ENCODE measurements around the gene TOMM40L.
A peak's percentile ranks its signal among the peaks of the same experiment; 100 is the strongest.

TOMM40L gene

GRCh38 chr1:161195171-161195570, 30.7 kb upstream of the TOMM40L start:
- Histone ChIP-seq H3K4me3 (no peak overlapping the region), H3K9me3 (replicated peaks in 1 of 11) (no peaks in the 10 kb centered on the region), H4K20me1 (no peaks in the 10 kb centered on the region), H3K4me2 (peak overlapping the region; percentile 10 to 94 (median 45); a peak in 21 of 22 replicates), H3K4me1 (peaks cover 59 to 100% (median 85%) of the 10 kb centered on the region in 10 experiments), H3K27ac (peak overlapping the region in 5 of 11 experiments; percentile 6 to 30 (median 26); a peak in 4 of 22 replicates), H3K36me3 (no peaks in the 10 kb centered on the region), H3K9ac (peak overlapping the region in 3 of 11 experiments; percentile 3 to 32 (median 14); a peak in 3 of 22 replicates), H3K27me3 (no peaks in the 10 kb centered on the region)
- no peak for TF ChIP-seq Cebpa-rat (IDR thresholded peaks at IDR 0.05)

GRCh38 chr1:161196111-161196510, 29.7 kb upstream of the TOMM40L start:
- Histone ChIP-seq H3K4me2 (peak overlapping the region; percentile 44 to 94 (median 78); a peak in 19 of 22 replicates), H3K4me3 (no peak overlapping the region), H3K36me3 (no peaks in the 10 kb centered on the region), H3K9me3 (replicated peaks in 1 of 11) (no peaks in the 10 kb centered on the region), H4K20me1 (no peaks in the 10 kb centered on the region), H3K27me3 (no peaks in the 10 kb centered on the region), H3K4me1 (peaks cover 68 to 100% (median 88%) of the 10 kb centered on the region in 10 experiments), H3K9ac (no peak overlapping the region), H3K27ac (peak overlapping the region in 3 of 11 experiments; percentile 49 to 71 (median 50); a peak in 4 of 22 replicates)
- no peak for TF ChIP-seq Cebpa-rat (IDR thresholded peaks at IDR 0.05)

GRCh38 chr1:161196521-161197451, 29.1 kb upstream of the TOMM40L start:
- no peaks in the 10 kb centered on the region for H3K27me3 ChIP-seq
- H3K27ac ChIP-seq: peak overlapping the region in 10 of 11 experiments; percentile 16 to 71 (median 48); a peak in 21 of 22 replicates
- peaks cover 75 to 100% (median 93%) of the 10 kb centered on the region in 10 experiments for H3K4me1 ChIP-seq
- H3K9ac ChIP-seq: peak overlapping the region in 10 of 11 experiments; percentile 15 to 61 (median 34); a peak in 12 of 22 replicates
- H3K36me3 ChIP-seq: no peaks in the 10 kb centered on the region
- H3K4me3 ChIP-seq: no peak overlapping the region
- no peaks in the 10 kb centered on the region for H3K9me3 ChIP-seq (replicated peaks in 1 of 11)
- H3K4me2 ChIP-seq: peak overlapping the region; percentile 44 to 94 (median 78)
- TF ChIP-seq Cebpa-rat (IDR thresholded peaks at IDR 0.05): no peak
- no peaks in the 10 kb centered on the region for H4K20me1 ChIP-seq

GRCh38 chr1:161197560-161198193, 28.2 kb upstream of the TOMM40L start:
- H3K4me1 ChIP-seq: peaks cover 75 to 94% (median 92%) of the 10 kb centered on the region in 10 experiments
- no peaks in the 10 kb centered on the region for H3K36me3 ChIP-seq
- no peaks in the 10 kb centered on the region for H3K9me3 ChIP-seq (replicated peaks in 1 of 11)
- H3K4me2 ChIP-seq: peak overlapping the region; percentile 44 to 94 (median 78)
- H3K4me3 ChIP-seq: no peak overlapping the region
- no peaks in the 10 kb centered on the region for H3K27me3 ChIP-seq
- peak overlapping the region in 7 of 11 experiments; percentile 15 to 61 (median 34); a peak in 6 of 22 replicates for H3K9ac ChIP-seq
- TF ChIP-seq Cebpa-rat (IDR thresholded peaks at IDR 0.05): no peak
- H4K20me1 ChIP-seq: no peaks in the 10 kb centered on the region
- H3K27ac ChIP-seq: peak overlapping the region in 7 of 11 experiments; percentile 16 to 71 (median 49); a peak in 11 of 22 replicates

- Histone ChIP-seq H3K36me3 (peaks cover 0 to 3% (median 2%) of the 10 kb centered on the region in 11 experiments; a peak in 13 of 22 replicates), H3K4me1 (peaks cover 75 to 94% (median 92%) of the 10 kb centered on the region in 10 experiments), H3K27me3 (no peaks in the 10 kb centered on the region), H3K9me3 (replicated peaks in 1 of 11) (no peaks in the 10 kb centered on the region), H4K20me1 (no peaks in the 10 kb centered on the region), H3K27ac (peak overlapping the region in 1 of 11 experiments; percentile 4; a peak in 1 of 22 replicates), H3K4me3 (no peak overlapping the region), H3K4me2 (peak overlapping the region; percentile 16 to 94 (median 78); a peak in 19 of 22 replicates), H3K9ac (peak overlapping the region in 3 of 11 experiments; percentile 12 to 22 (median 13); a peak in 1 of 22 replicates)
- no peak for TF ChIP-seq Cebpa-rat (IDR thresholded peaks at IDR 0.05)
These were observed 27.5 kb upstream of the TOMM40L start for GRCh38 chr1:161198194-161198896.

- H3K4me2 ChIP-seq: peak within 1 kb of the TSS; percentile 71 to 94 (median 88); a peak in 21 of 22 replicates
- no peaks in the 10 kb centered on the region for H4K20me1 ChIP-seq
- H3K4me1 ChIP-seq: peaks cover 73 to 93% (median 92%) of the 10 kb centered on the region in 10 experiments
- H3K9ac ChIP-seq: peak within 1 kb of the TSS in 3 of 11 experiments; percentile 12 to 22 (median 13); a peak in 2 of 22 replicates
- H3K36me3 ChIP-seq: peaks cover 0 to 9% (median 8%) of the 10 kb centered on the region in 11 experiments; a peak in 16 of 22 replicates
- TF ChIP-seq Cebpa-rat (IDR thresholded peaks at IDR 0.05): no peak
- no peaks in the 10 kb centered on the region for H3K9me3 ChIP-seq (replicated peaks in 1 of 11)
- no peak within 1 kb of the TSS for H3K4me3 ChIP-seq
- no peaks in the 10 kb centered on the region for H3K27me3 ChIP-seq
- H3K27ac ChIP-seq: peak within 1 kb of the TSS in 2 of 11 experiments; percentile 4 to 92; a peak in 1 of 22 replicates
These were observed 26.9 kb upstream of the TOMM40L start, which contains the start of gene ADAMTS4 for GRCh38 chr1:161198897-161199431. Gene ADAMTS4 (minus strand): TSS chr1:161199054. CDS start chr1:161198627, 427 bp downstream.

- Histone ChIP-seq H3K4me1 (peaks cover 67 to 93% (median 86%) of the 10 kb centered on the region in 10 experiments), H3K27me3 (no peaks in the 10 kb centered on the region), H4K20me1 (no peaks in the 10 kb centered on the region), H3K36me3 (peaks cover 3 to 15% (median 14%) of the 10 kb centered on the region in 11 experiments; a peak in 19 of 22 replicates), H3K27ac (peak overlapping the region in 1 of 11 experiments; percentile 92; a peak in 1 of 22 replicates), H3K9me3 (replicated peaks in 1 of 11) (no peaks in the 10 kb centered on the region), H3K9ac (no peak overlapping the region; a peak in 1 of 22 replicates), H3K4me3 (no peak overlapping the region), H3K4me2 (peak overlapping the region; percentile 71 to 94 (median 88))
- no peak for TF ChIP-seq Cebpa-rat (IDR thresholded peaks at IDR 0.05)
These were observed 26.2 kb upstream of the TOMM40L start for GRCh38 chr1:161199506-161200139.

Measured in BLaER1 treated with 17β-estradiol and CSF1 and Interleukin-3, amounts not matched to agents 10 nM and 100 nM (cell line).